Esophagus squamous epithelium (tissue), 5 donors: ENCODE measurements around the gene GLRA3. TPM values are rescaled to one million over a fixed set of nuclear protein-coding genes. Genes with fewer than 3 reads are reported as not detected.

ENCODE experiments used
- DNase-seq: peaks from one replicate; lab custom pipeline; 2025; lab: John Stamatoyannopoulos, UW
- H3K27ac ChIP-seq, 4 donors: fragments of 200-600 bp; sonication (generic); one replicate each; pipeline ENCODE4 v1.5.1; 2016 to 2019; ENCODE audit warnings: mild to moderate bottlenecking in 1 of 4
- H3K27me3 ChIP-seq, 4 donors: fragments of 200-600 bp; sonication (generic); 1 replicate in 3 of 4; 2 replicates in 1 of 4; pipeline versions ENCODE4 v1.5.1 to v1.6.0; 2017 to 2021; ENCODE audit warnings: antibody characterized with exemption in 1 of 4
- H3K36me3 ChIP-seq, 3 donors: fragments of 200-600 bp; sonication (generic); one replicate each; pipeline ENCODE4 v1.5.1; 2016 to 2019
- H3K4me1 ChIP-seq, 3 donors: fragments of 200-600 bp; sonication (generic); one replicate each; pipeline ENCODE4 v1.5.1; 2017 to 2019
- H3K4me3 ChIP-seq, 4 donors: fragments of 200-600 bp; sonication (generic); 1 replicate in 3 of 4; 2 replicates in 1 of 4; pipeline ENCODE4 v1.5.1; 2016 to 2019; ENCODE audit warnings: mild to moderate bottlenecking in 2 of 4, moderate library complexity in 1 of 4
- H3K9me3 ChIP-seq, 3 donors: fragments of 200-600 bp; sonication (generic); one replicate each; pipeline ENCODE4 v1.5.1; 2016 to 2019
- CTCF ChIP-seq, 6 experiments: fragments of 450-650 bp in 4 of 6; fragments of 200-600 bp in 2 of 6; sonication (generic) in 2 of 6; IDR thresholded peaks; one replicate each; pipeline ENCODE4 v1.5.1; 2016 to 2019; ENCODE audit warnings: antibody characterized with exemption in 6 of 6, mild to moderate bottlenecking in 4 of 6, moderate library complexity in 4 of 6
- POLR2A ChIP-seq, 4 donors: fragments of 450-650 bp; IDR thresholded peaks; one replicate each; pipeline ENCODE4 v1.6.1; 2017; ENCODE audit warnings: antibody characterized with exemption in 4 of 4, mild to moderate bottlenecking in 4 of 4, moderate library complexity in 3 of 4
- WGBS, 2 donors: methylation state at CpG; one replicate each; pipeline ENCODE4 v1.1.5; 2018; 5-methylcytosine and 5-hydroxymethylcytosine counted together
- intact Hi-C: fragments of 100-400 bp; cut with DNase I; formaldehyde crosslinking; loops from one replicate; pipeline ENCODE4 v1.15.0; 2022
- total RNA-seq, 4 donors: library from RNA; depleted of rRNA; stranded (reverse); fragments of >200 nt; gene quantifications; one replicate each; pipeline ENCODE4 v1.1.0, GENCODE V29; 2016
- donor health status: DM: yes; HTN: yes; CAD: no.

The GLRA3 gene
- total RNA-seq, 4 donors from 2014 or later: not detected

- 39 to 71% methylated on average over 3 of the region's 3 CpGs for WGBS, 2 donors
- Histone ChIP-seq H3K27ac (no peak overlapping the region), H3K4me3 (no peak overlapping the region), H3K27me3 (no peaks in the 10 kb centered on the region), H3K9me3 (no peaks in the 10 kb centered on the region), H3K36me3 (no peaks in the 10 kb centered on the region), H3K4me1 (no peaks in the 10 kb centered on the region)
- no peak for TF ChIP-seq CTCF (IDR thresholded peaks at IDR 0.05)
- no peak for TF ChIP-seq POLR2A (IDR thresholded peaks at IDR 0.05)
- no peak for DNase-seq
- intact Hi-C loops: no loop called here
Observed at GRCh38 chr4:174658246-174658645, 170.8 kb downstream of the GLRA3 start.

GRCh38 chr4:174657472-174657871, 171.6 kb downstream of the GLRA3 start:
- no peaks in the 10 kb centered on the region for H3K4me1 ChIP-seq
- no peaks in the 10 kb centered on the region for H3K9me3 ChIP-seq
- TF ChIP-seq POLR2A (IDR thresholded peaks at IDR 0.05): no peak
- no peak for TF ChIP-seq CTCF (IDR thresholded peaks at IDR 0.05)
- H3K4me3 ChIP-seq: no peak overlapping the region
- intact Hi-C loops: no loop called here
- no peak for DNase-seq
- no peaks in the 10 kb centered on the region for H3K36me3 ChIP-seq
- H3K27ac ChIP-seq: no peak overlapping the region
- no peaks in the 10 kb centered on the region for H3K27me3 ChIP-seq
- 75 to 86% methylated on average over 6 of the region's 6 CpGs for WGBS, 2 donors

GRCh38 chr4:174654634-174655033, 174.4 kb downstream of the GLRA3 start:
- H3K27me3 ChIP-seq: no peaks in the 10 kb centered on the region
- 76 to 78% methylated on average over 4 of the region's 4 CpGs for WGBS, 2 donors
- TF ChIP-seq POLR2A (IDR thresholded peaks at IDR 0.05): no peak
- TF ChIP-seq CTCF (IDR thresholded peaks at IDR 0.05): no peak
- no peaks in the 10 kb centered on the region for H3K4me1 ChIP-seq
- no peak overlapping the region for H3K4me3 ChIP-seq
- no peaks in the 10 kb centered on the region for H3K9me3 ChIP-seq
- DNase-seq: no peak
- intact Hi-C loops: no loop called here
- no peaks in the 10 kb centered on the region for H3K36me3 ChIP-seq
- no peak overlapping the region for H3K27ac ChIP-seq

- WGBS, 2 donors: 13 to 46% methylated on average over 2 of the region's 2 CpGs
- Histone ChIP-seq H3K9me3 (no peaks in the 10 kb centered on the region), H3K36me3 (no peaks in the 10 kb centered on the region), H3K27ac (no peak overlapping the region), H3K4me3 (no peak overlapping the region), H3K27me3 (no peaks in the 10 kb centered on the region), H3K4me1 (no peaks in the 10 kb centered on the region)
- intact Hi-C loops: no loop called here
- no peak for DNase-seq
- no peak for TF ChIP-seq POLR2A (IDR thresholded peaks at IDR 0.05)
- no peak for TF ChIP-seq CTCF (IDR thresholded peaks at IDR 0.05)
Observed at GRCh38 chr4:174650711-174651355, 178.2 kb downstream of the GLRA3 start.

GRCh38 chr4:174648812-174649211, 180.2 kb downstream of the GLRA3 start:
- no peak for DNase-seq
- Histone ChIP-seq H3K27ac (no peak overlapping the region), H3K4me1 (no peaks in the 10 kb centered on the region), H3K9me3 (no peaks in the 10 kb centered on the region), H3K36me3 (no peaks in the 10 kb centered on the region), H3K4me3 (no peak overlapping the region), H3K27me3 (no peaks in the 10 kb centered on the region)
- intact Hi-C loops: no loop called here
- TF ChIP-seq CTCF (IDR thresholded peaks at IDR 0.05) (no peak), POLR2A (IDR thresholded peaks at IDR 0.05) (no peak)
- 78 to 82% methylated on average over 5 of the region's 5 CpGs for WGBS, 2 donors
